ENCODE measurements around the gene B4GALT3.

The B4GALT3 gene

DNA sequence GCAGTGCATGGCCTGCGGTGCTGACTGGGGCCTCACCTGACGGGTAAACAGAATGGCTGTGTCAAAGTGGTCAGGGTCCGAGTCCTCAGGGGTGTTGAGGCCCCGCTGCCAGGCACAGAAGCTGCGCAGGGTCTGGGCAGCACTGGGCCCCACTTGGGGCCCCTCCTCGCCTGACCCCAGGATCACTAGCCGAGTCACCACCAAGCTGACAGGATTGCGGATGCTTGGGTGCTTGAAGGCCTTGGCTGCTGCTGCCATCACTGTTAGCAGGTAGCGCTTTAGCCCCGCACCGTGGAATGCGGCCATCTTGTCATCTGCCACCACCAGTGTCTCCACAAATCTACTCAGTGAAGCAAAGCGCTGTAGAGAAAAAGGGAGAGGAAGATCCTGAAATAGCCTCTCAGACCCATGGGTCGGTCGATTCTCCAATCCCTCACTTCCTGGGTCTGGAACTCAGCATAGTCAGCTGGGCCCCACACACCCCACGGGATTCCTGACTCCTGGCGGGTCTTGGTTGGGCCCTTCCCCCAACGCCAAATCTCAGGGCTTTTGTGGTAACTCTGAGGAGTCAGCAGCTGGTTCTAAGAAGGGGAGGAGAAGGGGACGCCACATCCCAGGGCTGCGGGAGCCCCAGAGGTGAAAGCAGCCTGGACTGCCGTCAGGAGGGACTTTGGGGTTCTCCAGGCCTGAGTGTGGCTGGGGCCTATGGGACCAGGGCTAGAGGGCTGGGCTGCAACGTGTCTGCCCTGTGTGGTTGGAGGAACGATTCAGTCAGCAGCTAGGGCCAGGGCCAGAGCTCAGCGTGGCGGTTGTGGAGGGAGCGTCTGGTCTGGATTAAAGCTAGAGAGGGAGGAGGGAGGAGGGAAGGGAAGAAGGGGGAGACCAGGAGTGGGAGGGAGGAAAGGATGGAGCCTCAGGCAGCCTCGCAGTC, 19.5 kb upstream of the B4GALT3 start:
- ATAC-seq: peak; percentile 80
- TF ChIP-seq TOX (CRISPR knock-in tag; IDR thresholded peaks at IDR 0.05; ENCODE audit: borderline replicate concordance) (no peak), CSDC2 (CRISPR knock-in tag; IDR thresholded peaks at IDR 0.05) (0 out of 2 replicates have a peak, but pooled peaks have one; percentile 45), TCF4 (CRISPR knock-in tag; IDR thresholded peaks at IDR 0.05; ENCODE audit: borderline replicate concordance) (peak; percentile 34; the same call in 1 of the 2 replicates)

DNA sequence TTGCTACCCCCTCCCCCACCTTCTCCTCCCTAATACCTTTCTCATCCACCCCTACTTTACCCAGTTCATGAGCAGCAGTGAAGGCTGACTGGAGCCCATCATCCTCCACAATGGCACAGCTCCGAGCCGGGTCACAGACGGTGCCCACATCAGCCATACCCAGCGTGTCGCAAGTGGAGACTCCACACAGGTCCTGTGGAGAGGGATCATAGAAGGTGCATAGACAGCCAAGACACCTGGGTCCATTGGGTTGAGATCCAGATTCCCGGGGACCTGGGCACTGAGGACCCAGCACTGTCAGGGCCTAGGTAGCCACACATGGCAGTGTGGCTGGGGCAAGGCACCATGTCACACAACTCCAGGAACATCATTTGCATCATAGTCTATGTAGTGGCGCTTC, 18.8 kb upstream of the B4GALT3 start:
- TF ChIP-seq, protein P1, sequence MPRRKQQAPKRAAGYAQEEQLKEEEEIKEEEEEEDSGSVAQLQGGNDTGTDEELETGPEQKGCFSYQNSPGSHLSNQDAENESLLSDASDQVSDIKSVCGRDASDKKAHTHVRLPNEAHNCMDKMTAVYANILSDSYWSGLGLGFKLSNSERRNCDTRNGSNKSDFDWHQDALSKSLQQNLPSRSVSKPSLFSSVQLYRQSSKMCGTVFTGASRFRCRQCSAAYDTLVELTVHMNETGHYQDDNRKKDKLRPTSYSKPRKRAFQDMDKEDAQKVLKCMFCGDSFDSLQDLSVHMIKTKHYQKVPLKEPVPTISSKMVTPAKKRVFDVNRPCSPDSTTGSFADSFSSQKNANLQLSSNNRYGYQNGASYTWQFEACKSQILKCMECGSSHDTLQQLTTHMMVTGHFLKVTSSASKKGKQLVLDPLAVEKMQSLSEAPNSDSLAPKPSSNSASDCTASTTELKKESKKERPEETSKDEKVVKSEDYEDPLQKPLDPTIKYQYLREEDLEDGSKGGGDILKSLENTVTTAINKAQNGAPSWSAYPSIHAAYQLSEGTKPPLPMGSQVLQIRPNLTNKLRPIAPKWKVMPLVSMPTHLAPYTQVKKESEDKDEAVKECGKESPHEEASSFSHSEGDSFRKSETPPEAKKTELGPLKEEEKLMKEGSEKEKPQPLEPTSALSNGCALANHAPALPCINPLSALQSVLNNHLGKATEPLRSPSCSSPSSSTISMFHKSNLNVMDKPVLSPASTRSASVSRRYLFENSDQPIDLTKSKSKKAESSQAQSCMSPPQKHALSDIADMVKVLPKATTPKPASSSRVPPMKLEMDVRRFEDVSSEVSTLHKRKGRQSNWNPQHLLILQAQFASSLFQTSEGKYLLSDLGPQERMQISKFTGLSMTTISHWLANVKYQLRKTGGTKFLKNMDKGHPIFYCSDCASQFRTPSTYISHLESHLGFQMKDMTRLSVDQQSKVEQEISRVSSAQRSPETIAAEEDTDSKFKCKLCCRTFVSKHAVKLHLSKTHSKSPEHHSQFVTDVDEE (CRISPR knock-in tag; IDR thresholded peaks at IDR 0.05): no peak
- TF ChIP-seq GLIS3 (CRISPR knock-in tag; IDR thresholded peaks at IDR 0.05) (no peak), RARB (CRISPR knock-in tag; IDR thresholded peaks at IDR 0.05) (no peak), ZFP3 (CRISPR knock-in tag; IDR thresholded peaks at IDR 0.05) (no peak), TOX (CRISPR knock-in tag; IDR thresholded peaks at IDR 0.05; ENCODE audit: borderline replicate concordance) (no peak), CSDC2 (CRISPR knock-in tag; IDR thresholded peaks at IDR 0.05) (no peak), ZC3H10 (CRISPR knock-in tag; IDR thresholded peaks at IDR 0.05) (no peak), BACH2 (CRISPR knock-in tag; IDR thresholded peaks at IDR 0.05; ENCODE audit: borderline replicate concordance) (no peak), ARNTL (CRISPR knock-in tag; IDR thresholded peaks at IDR 0.05; ENCODE audit: borderline replicate concordance, low read depth) (no peak), ISL1 (CRISPR knock-in tag; IDR thresholded peaks at IDR 0.05) (no peak), ZFP30 (CRISPR knock-in tag; IDR thresholded peaks at IDR 0.05) (no peak), TCF4 (CRISPR knock-in tag; IDR thresholded peaks at IDR 0.05; ENCODE audit: borderline replicate concordance) (no peak), PPARA (CRISPR knock-in tag; IDR thresholded peaks at IDR 0.05; ENCODE audit: borderline replicate concordance) (no peak)
- TF ChIP-seq, protein P2, sequence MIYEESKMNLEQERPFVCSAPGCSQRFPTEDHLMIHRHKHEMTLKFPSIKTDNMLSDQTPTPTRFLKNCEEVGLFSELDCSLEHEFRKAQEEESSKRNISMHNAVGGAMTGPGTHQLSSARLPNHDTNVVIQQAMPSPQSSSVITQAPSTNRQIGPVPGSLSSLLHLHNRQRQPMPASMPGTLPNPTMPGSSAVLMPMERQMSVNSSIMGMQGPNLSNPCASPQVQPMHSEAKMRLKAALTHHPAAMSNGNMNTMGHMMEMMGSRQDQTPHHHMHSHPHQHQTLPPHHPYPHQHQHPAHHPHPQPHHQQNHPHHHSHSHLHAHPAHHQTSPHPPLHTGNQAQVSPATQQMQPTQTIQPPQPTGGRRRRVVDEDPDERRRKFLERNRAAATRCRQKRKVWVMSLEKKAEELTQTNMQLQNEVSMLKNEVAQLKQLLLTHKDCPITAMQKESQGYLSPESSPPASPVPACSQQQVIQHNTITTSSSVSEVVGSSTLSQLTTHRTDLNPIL (CRISPR knock-in tag; IDR thresholded peaks at IDR 0.05; ENCODE audit: low read depth): no peak
- TF ChIP-seq, protein P3, sequence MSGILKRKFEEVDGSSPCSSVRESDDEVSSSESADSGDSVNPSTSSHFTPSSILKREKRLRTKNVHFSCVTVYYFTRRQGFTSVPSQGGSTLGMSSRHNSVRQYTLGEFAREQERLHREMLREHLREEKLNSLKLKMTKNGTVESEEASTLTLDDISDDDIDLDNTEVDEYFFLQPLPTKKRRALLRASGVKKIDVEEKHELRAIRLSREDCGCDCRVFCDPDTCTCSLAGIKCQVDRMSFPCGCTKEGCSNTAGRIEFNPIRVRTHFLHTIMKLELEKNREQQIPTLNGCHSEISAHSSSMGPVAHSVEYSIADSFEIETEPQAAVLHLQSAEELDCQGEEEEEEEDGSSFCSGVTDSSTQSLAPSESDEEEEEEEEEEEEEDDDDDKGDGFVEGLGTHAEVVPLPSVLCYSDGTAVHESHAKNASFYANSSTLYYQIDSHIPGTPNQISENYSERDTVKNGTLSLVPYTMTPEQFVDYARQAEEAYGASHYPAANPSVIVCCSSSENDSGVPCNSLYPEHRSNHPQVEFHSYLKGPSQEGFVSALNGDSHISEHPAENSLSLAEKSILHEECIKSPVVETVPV (CRISPR knock-in tag; IDR thresholded peaks at IDR 0.05): no peak
- no peak for ATAC-seq

DNA sequence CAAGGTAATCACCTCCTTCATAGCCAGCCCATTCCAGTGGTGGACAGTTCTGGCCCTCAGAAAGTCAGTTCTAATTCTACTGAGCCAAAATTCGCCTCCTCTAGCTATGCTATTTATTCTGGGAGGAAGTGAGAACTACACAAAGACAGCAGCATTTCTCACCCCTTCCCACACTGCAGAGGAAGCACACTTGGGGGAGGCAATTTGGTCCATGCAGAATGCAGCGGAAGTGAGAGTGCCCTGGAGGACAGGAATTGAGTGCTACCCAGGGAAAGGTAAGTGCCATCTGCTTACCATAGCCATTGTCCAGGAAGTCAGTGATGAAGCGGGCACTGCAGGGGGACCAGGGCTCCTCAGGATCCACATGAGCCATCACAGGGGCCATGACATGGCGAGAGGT, 17.9 kb upstream of the B4GALT3 start:
- no peak for TF ChIP-seq ZFP3 (CRISPR knock-in tag; IDR thresholded peaks at IDR 0.05)
- no peak for ATAC-seq

DNA sequence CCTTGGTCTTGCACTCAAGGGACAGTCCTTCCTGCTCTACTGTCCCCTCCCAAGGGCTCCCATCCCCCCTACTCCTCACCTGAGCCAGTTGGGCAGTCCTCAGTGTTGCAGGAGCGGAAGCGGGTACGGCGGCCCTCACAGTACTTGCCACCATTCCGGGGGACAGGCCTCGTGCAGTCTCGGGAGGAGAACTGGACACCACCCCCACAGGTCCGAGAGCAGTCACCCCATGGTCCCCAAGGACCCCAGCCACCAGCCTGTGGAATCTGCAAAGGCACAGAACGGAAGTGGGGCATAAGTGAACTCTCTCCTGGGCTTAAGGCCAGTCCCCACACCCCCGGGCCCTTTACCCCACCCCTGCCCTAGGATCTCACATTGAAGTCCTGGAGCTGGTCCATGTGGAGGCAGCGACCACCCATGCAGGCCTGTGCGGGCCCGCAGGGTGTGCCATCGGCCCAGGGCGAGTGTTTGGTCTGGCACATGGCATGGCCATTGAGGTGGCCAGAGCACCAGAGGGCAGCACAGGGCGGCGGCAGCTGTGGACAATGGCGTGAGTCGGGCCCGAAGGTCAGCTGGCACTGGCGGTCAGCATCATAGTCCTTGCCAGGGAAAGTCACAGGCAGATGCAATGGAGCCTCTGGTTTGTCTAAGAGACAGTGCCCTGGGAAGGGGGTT, 16.4 kb upstream of the B4GALT3 start:
- TF ChIP-seq ISL1 (CRISPR knock-in tag; IDR thresholded peaks at IDR 0.05) (no peak), ARNTL (CRISPR knock-in tag; IDR thresholded peaks at IDR 0.05; ENCODE audit: borderline replicate concordance, low read depth) (no peak), ESRRG (CRISPR knock-in tag; IDR thresholded peaks at IDR 0.05) (no peak), CSDC2 (CRISPR knock-in tag; IDR thresholded peaks at IDR 0.05) (no peak), TCF4 (CRISPR knock-in tag; IDR thresholded peaks at IDR 0.05; ENCODE audit: borderline replicate concordance) (no peak), TOX (CRISPR knock-in tag; IDR thresholded peaks at IDR 0.05; ENCODE audit: borderline replicate concordance) (no peak), RARB (CRISPR knock-in tag; IDR thresholded peaks at IDR 0.05) (no peak), ZFP30 (CRISPR knock-in tag; IDR thresholded peaks at IDR 0.05) (no peak)
- TF ChIP-seq, protein P4, sequence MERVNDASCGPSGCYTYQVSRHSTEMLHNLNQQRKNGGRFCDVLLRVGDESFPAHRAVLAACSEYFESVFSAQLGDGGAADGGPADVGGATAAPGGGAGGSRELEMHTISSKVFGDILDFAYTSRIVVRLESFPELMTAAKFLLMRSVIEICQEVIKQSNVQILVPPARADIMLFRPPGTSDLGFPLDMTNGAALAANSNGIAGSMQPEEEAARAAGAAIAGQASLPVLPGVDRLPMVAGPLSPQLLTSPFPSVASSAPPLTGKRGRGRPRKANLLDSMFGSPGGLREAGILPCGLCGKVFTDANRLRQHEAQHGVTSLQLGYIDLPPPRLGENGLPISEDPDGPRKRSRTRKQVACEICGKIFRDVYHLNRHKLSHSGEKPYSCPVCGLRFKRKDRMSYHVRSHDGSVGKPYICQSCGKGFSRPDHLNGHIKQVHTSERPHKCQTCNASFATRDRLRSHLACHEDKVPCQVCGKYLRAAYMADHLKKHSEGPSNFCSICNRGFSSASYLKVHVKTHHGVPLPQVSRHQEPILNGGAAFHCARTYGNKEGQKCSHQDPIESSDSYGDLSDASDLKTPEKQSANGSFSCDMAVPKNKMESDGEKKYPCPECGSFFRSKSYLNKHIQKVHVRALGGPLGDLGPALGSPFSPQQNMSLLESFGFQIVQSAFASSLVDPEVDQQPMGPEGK (CRISPR knock-in tag; IDR thresholded peaks at IDR 0.05; ENCODE audit: borderline replicate concordance): no peak
- TF ChIP-seq, protein P1 (CRISPR knock-in tag; IDR thresholded peaks at IDR 0.05): no peak
- TF ChIP-seq, protein P5, sequence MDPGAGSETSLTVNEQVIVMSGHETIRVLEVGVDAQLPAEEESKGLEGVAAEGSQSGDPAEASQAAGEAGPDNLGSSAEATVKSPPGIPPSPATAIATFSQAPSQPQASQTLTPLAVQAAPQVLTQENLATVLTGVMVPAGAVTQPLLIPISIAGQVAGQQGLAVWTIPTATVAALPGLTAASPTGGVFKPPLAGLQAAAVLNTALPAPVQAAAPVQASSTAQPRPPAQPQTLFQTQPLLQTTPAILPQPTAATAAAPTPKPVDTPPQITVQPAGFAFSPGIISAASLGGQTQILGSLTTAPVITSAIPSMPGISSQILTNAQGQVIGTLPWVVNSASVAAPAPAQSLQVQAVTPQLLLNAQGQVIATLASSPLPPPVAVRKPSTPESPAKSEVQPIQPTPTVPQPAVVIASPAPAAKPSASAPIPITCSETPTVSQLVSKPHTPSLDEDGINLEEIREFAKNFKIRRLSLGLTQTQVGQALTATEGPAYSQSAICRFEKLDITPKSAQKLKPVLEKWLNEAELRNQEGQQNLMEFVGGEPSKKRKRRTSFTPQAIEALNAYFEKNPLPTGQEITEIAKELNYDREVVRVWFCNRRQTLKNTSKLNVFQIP (CRISPR knock-in tag; IDR thresholded peaks at IDR 0.05; ENCODE audit: borderline replicate concordance, low read depth): no peak
- no peak for ATAC-seq

Measured in SK-N-SH treated with all-trans-retinoic acid at 6 μM for 48 hours (cell line).